GM23338 (cell line): ENCODE measurements around the gene KRTAP10-12. TPM values are rescaled to one million over a fixed set of nuclear protein-coding genes. Genes with fewer than 3 reads are reported as not detected.

ENCODE experiments used
- ATAC-seq: fragments of 200-7000 bp; cut with Tn5 transposase; 3 replicates; pipeline ENCODE4 v1.9.1; 2020
- DNase-seq: peaks from one replicate; pipeline ENCODE4 v3.0.0-alpha.2; 2015; ENCODE audit warnings: low spot score
- H2AFZ ChIP-seq: fragments of 200-600 bp; sonication (generic); 2 replicates; pipeline ENCODE4 v1.8.0; 2016; ENCODE audit warnings: antibody characterized with exemption, mild to moderate bottlenecking, moderate library complexity
- H3F3A ChIP-seq: fragments of 200-600 bp; sonication (generic); replicated peaks from 2 replicates; pipeline ENCODE4 v1.8.0; 2017; ENCODE audit warnings: antibody characterized with exemption, mixed run types, low read depth
- H3K27ac ChIP-seq: fragments of 200-600 bp; sonication (generic); 2 replicates; pipeline ENCODE4 v1.6.1; 2016; ENCODE audit warnings: low read depth
- H3K27me3 ChIP-seq: fragments of 200-600 bp; sonication (generic); 2 replicates; pipeline ENCODE4 v1.8.0; 2016; ENCODE audit warnings: mild to moderate bottlenecking, mixed run types, moderate library complexity; ENCODE audit not compliant: insufficient read depth
- H3K36me3 ChIP-seq: fragments of 200-600 bp; sonication (generic); 2 replicates; pipeline ENCODE4 v1.8.0; 2016; ENCODE audit warnings: mild to moderate bottlenecking; ENCODE audit not compliant: insufficient read depth
- H3K4me1 ChIP-seq: fragments of 200-600 bp; sonication (generic); 2 replicates; pipeline ENCODE4 v1.8.0; 2016; ENCODE audit warnings: mild to moderate bottlenecking, moderate library complexity; ENCODE audit not compliant: insufficient read depth
- H3K4me2 ChIP-seq: fragments of 200-600 bp; sonication (generic); 2 replicates; pipeline ENCODE4 v1.7.1; 2017; ENCODE audit warnings: mixed run types
- H3K4me3 ChIP-seq: fragments of 200-600 bp; sonication (generic); 2 replicates; pipeline ENCODE4 v1.6.1; 2016; ENCODE audit warnings: mixed run types
- H3K79me2 ChIP-seq: fragments of 200-600 bp; sonication (generic); replicated peaks from 2 replicates; pipeline ENCODE4 v1.8.0; 2017; ENCODE audit warnings: mild to moderate bottlenecking; ENCODE audit not compliant: insufficient read depth
- H3K9me2 ChIP-seq: fragments of 200-600 bp; sonication (generic); 2 replicates; pipeline ENCODE4 v1.8.0; 2017; ENCODE audit not compliant: insufficient read depth
- H4K20me1 ChIP-seq: fragments of 200-600 bp; sonication (generic); replicated peaks from 2 replicates; pipeline ENCODE4 v1.8.0; 2017; ENCODE audit warnings: mild to moderate bottlenecking; ENCODE audit not compliant: insufficient read depth
- H3K27ac Mint-ChIP-seq: 2 replicates; pipeline ENCODE4 v1.8.0; 2020; ENCODE audit warnings: inconsistent platforms, mild to moderate bottlenecking, moderate library complexity, mixed read lengths
- H3K27me3 Mint-ChIP-seq: 3 replicates; pipeline ENCODE4 v1.8.0; 2022; ENCODE audit warnings: low read depth, mild to moderate bottlenecking, moderate library complexity, mixed read lengths, inconsistent platforms; ENCODE audit not compliant: insufficient read depth, poor library complexity
- H3K36me3 Mint-ChIP-seq: 3 replicates; pipeline ENCODE4 v1.8.0; 2021; ENCODE audit warnings: low read depth, mild to moderate bottlenecking, inconsistent platforms, moderate library complexity, mixed read lengths
- H3K4me1 Mint-ChIP-seq: 3 replicates; pipeline ENCODE4 v1.8.0; 2020; ENCODE audit warnings: mild to moderate bottlenecking, inconsistent platforms, mixed read lengths
- H3K4me3 Mint-ChIP-seq: 3 replicates; pipeline ENCODE4 v1.8.0; 2021; ENCODE audit warnings: moderate library complexity, mild to moderate bottlenecking, inconsistent platforms, mixed read lengths
- H3K9me3 Mint-ChIP-seq: 3 replicates; pipeline ENCODE4 v1.8.0; 2020; ENCODE audit warnings: moderate library complexity, mild to moderate bottlenecking, inconsistent platforms, mixed read lengths
- CREB1 ChIP-seq: fragments of 250-450 bp; sonication (Bioruptor Pico); IDR thresholded peaks from 2 replicates; pipeline ENCODE4 v1.5.0; 2020; ENCODE audit warnings: low read depth, mild to moderate bottlenecking, moderate library complexity
- CTCF ChIP-seq, 2 experiments: fragments of 200-600 bp in 1 of 2; sonication (generic) in 1 of 2; conservative IDR thresholded peaks; 2 replicates each; pipeline versions ENCODE4 v1.5.1 to v1.6.1; 2016 to 2017; ENCODE audit warnings: antibody characterized with exemption in 2 of 2, low read depth in 2 of 2, mild to moderate bottlenecking in 2 of 2, moderate library complexity in 1 of 2
- JUNB ChIP-seq: IDR thresholded peaks from one replicate; pipeline ENCODE4 v1.6.1; 2016; ENCODE audit warnings: antibody characterized with exemption; ENCODE audit not compliant: unreplicated experiment
- POLR2AphosphoS5 ChIP-seq: IDR thresholded peaks from 2 replicates; pipeline ENCODE4 v1.6.1; 2016; ENCODE audit warnings: antibody characterized with exemption, low read depth
- STAT1 ChIP-seq: IDR thresholded peaks from one replicate; pipeline ENCODE4 v1.6.1; 2016; ENCODE audit warnings: antibody characterized with exemption; ENCODE audit not compliant: unreplicated experiment
- polyA plus RNA-seq: library from polyadenylated mRNA; unstranded; fragments of >200 nt; fragmentation: Nextera tagmentation; extraction: Ambion mirVana; gene quantifications from 2 replicates; pipeline ENCODE4 v1.2.1, GENCODE V29; 2016
- total RNA-seq: library from RNA; depleted of rRNA; stranded (reverse); fragments of >200 nt; shearing (Covaris generic); gene quantifications from 2 replicates; pipeline ENCODE4 v1.2.3, GENCODE V29; 2014
- TF ChIP-seq, protein P1 (sequence below): fragments of 250-450 bp; sonication (Bioruptor Pico); IDR thresholded peaks from 2 replicates; pipeline ENCODE4 v1.5.0; 2020; ENCODE audit warnings: mild to moderate bottlenecking, moderate library complexity

The KRTAP10-12 gene
- total and polyA plus RNA-seq, 2 experiments from 2014 or later, result not detected

DNA sequence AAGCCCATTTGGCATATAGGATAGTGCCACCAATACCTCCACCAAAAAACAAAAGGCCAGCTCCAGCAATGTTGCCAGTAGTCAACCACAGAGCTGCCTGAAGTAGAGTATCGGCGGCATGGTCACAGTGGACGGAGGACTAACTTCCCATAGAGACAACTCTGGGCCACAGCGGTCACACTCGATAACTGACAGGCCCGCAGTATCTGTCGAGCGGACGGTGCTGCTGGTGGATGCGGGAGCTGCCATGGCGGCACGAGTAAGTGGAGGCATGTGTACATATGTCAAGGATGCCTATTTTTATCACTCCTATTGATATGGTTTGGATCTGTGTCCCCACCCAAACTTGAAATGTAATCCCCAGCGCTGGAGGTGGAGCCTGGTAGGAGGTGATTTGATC, 19.1 kb upstream of the KRTAP10-12 start:
- Mint-ChIP-seq H3K4me1 (no peaks in the 10 kb centered on the region), H3K27ac (no peak overlapping the region), H3K4me3 (no peak overlapping the region), H3K36me3 (no peaks in the 10 kb centered on the region), H3K27me3 (no peaks in the 10 kb centered on the region), H3K9me3 (peaks cover 2% of the 10 kb centered on the region; the same call in 2 of the 3 replicates)
- no peaks in the 10 kb centered on the region for H4K20me1 ChIP-seq
- no peaks in the 10 kb centered on the region; the same call in 1 of the 2 replicates for H3K9me2 ChIP-seq
- no peak for DNase-seq
- TF ChIP-seq CTCF (conservative IDR thresholded peaks at IDR 0.05; ENCODE audit: low read depth in 2 of 2) (no peak), JUNB (no peak), STAT1 (no peak), POLR2AphosphoS5 (no peak), CREB1 (CRISPR knock-in tag) (no peak)
- TF ChIP-seq, protein P1, sequence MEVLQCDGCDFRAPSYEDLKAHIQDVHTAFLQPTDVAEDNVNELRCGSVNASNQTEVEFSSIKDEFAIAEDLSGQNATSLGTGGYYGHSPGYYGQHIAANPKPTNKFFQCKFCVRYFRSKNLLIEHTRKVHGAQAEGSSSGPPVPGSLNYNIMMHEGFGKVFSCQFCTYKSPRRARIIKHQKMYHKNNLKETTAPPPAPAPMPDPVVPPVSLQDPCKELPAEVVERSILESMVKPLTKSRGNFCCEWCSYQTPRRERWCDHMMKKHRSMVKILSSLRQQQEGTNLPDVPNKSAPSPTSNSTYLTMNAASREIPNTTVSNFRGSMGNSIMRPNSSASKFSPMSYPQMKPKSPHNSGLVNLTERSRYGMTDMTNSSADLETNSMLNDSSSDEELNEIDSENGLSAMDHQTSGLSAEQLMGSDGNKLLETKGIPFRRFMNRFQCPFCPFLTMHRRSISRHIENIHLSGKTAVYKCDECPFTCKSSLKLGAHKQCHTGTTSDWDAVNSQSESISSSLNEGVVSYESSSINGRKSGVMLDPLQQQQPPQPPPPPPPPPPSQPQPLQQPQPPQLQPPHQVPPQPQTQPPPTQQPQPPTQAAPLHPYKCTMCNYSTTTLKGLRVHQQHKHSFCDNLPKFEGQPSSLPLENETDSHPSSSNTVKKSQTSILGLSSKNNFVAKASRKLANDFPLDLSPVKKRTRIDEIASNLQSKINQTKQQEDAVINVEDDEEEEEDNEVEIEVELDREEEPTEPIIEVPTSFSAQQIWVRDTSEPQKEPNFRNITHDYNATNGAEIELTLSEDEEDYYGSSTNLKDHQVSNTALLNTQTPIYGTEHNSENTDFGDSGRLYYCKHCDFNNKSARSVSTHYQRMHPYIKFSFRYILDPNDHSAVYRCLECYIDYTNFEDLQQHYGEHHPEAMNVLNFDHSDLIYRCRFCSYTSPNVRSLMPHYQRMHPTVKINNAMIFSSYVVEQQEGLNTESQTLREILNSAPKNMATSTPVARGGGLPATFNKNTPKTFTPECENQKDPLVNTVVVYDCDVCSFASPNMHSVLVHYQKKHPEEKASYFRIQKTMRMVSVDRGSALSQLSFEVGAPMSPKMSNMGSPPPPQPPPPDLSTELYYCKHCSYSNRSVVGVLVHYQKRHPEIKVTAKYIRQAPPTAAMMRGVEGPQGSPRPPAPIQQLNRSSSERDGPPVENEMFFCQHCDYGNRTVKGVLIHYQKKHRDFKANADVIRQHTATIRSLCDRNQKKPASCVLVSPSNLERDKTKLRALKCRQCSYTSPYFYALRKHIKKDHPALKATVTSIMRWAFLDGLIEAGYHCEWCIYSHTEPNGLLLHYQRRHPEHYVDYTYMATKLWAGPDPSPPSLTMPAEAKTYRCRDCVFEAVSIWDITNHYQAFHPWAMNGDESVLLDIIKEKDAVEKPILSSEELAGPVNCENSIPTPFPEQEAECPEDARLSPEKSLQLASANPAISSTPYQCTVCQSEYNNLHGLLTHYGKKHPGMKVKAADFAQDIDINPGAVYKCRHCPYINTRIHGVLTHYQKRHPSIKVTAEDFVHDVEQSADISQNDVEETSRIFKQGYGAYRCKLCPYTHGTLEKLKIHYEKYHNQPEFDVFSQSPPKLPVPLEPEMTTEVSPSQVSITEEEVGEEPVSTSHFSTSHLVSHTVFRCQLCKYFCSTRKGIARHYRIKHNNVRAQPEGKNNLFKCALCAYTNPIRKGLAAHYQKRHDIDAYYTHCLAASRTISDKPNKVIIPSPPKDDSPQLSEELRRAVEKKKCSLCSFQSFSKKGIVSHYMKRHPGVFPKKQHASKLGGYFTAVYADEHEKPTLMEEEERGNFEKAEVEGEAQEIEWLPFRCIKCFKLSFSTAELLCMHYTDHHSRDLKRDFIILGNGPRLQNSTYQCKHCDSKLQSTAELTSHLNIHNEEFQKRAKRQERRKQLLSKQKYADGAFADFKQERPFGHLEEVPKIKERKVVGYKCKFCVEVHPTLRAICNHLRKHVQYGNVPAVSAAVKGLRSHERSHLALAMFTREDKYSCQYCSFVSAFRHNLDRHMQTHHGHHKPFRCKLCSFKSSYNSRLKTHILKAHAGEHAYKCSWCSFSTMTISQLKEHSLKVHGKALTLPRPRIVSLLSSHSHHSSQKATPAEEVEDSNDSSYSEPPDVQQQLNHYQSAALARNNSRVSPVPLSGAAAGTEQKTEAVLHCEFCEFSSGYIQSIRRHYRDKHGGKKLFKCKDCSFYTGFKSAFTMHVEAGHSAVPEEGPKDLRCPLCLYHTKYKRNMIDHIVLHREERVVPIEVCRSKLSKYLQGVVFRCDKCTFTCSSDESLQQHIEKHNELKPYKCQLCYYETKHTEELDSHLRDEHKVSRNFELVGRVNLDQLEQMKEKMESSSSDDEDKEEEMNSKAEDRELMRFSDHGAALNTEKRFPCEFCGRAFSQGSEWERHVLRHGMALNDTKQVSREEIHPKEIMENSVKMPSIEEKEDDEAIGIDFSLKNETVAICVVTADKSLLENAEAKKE (CRISPR knock-in tag), result no peak
- H3K4me2 ChIP-seq, result no peak overlapping the region
- no peaks in the 10 kb centered on the region for H3K36me3 ChIP-seq
- no peak overlapping the region for H3K27ac ChIP-seq
- H3K4me1 ChIP-seq, result no peaks in the 10 kb centered on the region
- ATAC-seq, result no peak
- H3K4me3 ChIP-seq, result no peak overlapping the region
- H3K79me2 ChIP-seq, result no peaks in the 10 kb centered on the region
- no peak overlapping the region for H2AFZ ChIP-seq
- no peaks in the 10 kb centered on the region for H3F3A ChIP-seq
- H3K27me3 ChIP-seq, result no peaks in the 10 kb centered on the region
